ELR (cell line): Measurements from ENCODE around the gene SMC2.

Experiments
- DNase-seq: peaks from one replicate; pipeline ENCODE4 v3.0.0-alpha.2; 2015; ENCODE audit warnings: low read depth

The SMC2 gene

GRCh38 chr9:104107799-104108198 lies 13.7 kb downstream of the SMC2 start:
- no peak for DNase-seq

GRCh38 chr9:104108315-104108714 lies 14.2 kb downstream of the SMC2 start:
- DNase-seq = no peak

- no peak for DNase-seq
Measured at GRCh38 chr9:104110509-104110908, 16.4 kb downstream of the SMC2 start.

- DNase-seq = no peak
Measured at GRCh38 chr9:104118916-104119315, 24.8 kb downstream of the SMC2 start.

GRCh38 chr9:104121022-104121421 lies 26.9 kb downstream of the SMC2 start:
- DNase-seq = no peak

- DNase-seq = no peak
Measured at GRCh38 chr9:104138243-104138868, 44.2 kb downstream of the SMC2 start.

GRCh38 chr9:104142799-104143549 lies 48.9 kb downstream of the SMC2 start:
- DNase-seq = no peak

- DNase-seq = no peak
Measured at GRCh38 chr9:104143550-104143910, 49.4 kb downstream of the SMC2 start.

- DNase-seq = no peak
Measured at GRCh38 chr9:104144336-104144735, 50.2 kb downstream of the SMC2 start.

- no peak for DNase-seq
Measured at GRCh38 chr9:104173067-104173466, 79.0 kb downstream of the SMC2 start.

- DNase-seq = peak; percentile 58
Measured at GRCh38 chr9:104177003-104177611, 83.0 kb downstream of the SMC2 start.

GRCh38 chr9:104177676-104178075 lies 83.6 kb downstream of the SMC2 start:
- no peak for DNase-seq
